Thyroid gland (tissue), 4 donors: ENCODE results near the gene SPATA17.

Experiments
- POLR2A ChIP-seq, 2 donors: fragments of 450-650 bp; IDR thresholded peaks; one replicate each; pipeline ENCODE4 v1.6.1; 2017; ENCODE audit warnings: antibody characterized with exemption in 2 of 2, mild to moderate bottlenecking in 2 of 2, moderate library complexity in 1 of 2
- TF ChIP-seq, protein P1 (sequence below), 6 experiments: fragments of 200-600 bp in 3 of 6; fragments of 450-650 bp in 3 of 6; sonication (generic) in 3 of 6; IDR thresholded peaks; one replicate each; pipeline ENCODE4 v1.5.1; 2016 to 2019; ENCODE audit warnings: antibody characterized with exemption in 6 of 6, mild to moderate bottlenecking in 2 of 6, inconsistent platforms in 1 of 6, moderate library complexity in 1 of 6

DNA sequence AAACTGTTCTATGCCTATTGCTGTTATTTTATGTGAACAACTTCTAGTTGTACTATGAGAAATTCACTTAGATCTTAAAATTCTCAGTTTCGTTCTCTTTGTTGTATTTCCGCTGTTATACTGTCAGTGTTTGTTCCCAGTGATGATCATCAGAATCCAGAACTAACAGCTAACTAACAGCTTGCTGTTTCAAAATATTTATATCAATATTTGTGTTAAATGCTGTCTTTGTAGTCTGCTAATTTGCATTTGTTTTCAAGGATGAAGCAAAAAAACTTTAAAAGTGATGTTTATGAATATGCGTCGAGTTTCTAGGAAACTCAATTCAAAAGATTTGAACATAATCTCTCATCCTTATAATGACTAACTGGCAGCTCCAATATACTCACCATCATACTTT, 84.5 kb downstream of the SPATA17 start:
- TF ChIP-seq, protein P1, sequence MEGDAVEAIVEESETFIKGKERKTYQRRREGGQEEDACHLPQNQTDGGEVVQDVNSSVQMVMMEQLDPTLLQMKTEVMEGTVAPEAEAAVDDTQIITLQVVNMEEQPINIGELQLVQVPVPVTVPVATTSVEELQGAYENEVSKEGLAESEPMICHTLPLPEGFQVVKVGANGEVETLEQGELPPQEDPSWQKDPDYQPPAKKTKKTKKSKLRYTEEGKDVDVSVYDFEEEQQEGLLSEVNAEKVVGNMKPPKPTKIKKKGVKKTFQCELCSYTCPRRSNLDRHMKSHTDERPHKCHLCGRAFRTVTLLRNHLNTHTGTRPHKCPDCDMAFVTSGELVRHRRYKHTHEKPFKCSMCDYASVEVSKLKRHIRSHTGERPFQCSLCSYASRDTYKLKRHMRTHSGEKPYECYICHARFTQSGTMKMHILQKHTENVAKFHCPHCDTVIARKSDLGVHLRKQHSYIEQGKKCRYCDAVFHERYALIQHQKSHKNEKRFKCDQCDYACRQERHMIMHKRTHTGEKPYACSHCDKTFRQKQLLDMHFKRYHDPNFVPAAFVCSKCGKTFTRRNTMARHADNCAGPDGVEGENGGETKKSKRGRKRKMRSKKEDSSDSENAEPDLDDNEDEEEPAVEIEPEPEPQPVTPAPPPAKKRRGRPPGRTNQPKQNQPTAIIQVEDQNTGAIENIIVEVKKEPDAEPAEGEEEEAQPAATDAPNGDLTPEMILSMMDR (IDR thresholded peaks at IDR 0.05): no peak
- no peak for TF ChIP-seq POLR2A (IDR thresholded peaks at IDR 0.05)
